GM18517 (cell line): ENCODE measurements around the gene ENGASE.

Experiments
- ATAC-seq: cut with Tn5 transposase; IDR thresholded peaks from one replicate; pipeline ENCODE4 v1.9.1; 2021; ENCODE audit warnings: mild to moderate bottlenecking, moderate library complexity; ENCODE audit not compliant: unreplicated experiment

Gene ENGASE

DNA sequence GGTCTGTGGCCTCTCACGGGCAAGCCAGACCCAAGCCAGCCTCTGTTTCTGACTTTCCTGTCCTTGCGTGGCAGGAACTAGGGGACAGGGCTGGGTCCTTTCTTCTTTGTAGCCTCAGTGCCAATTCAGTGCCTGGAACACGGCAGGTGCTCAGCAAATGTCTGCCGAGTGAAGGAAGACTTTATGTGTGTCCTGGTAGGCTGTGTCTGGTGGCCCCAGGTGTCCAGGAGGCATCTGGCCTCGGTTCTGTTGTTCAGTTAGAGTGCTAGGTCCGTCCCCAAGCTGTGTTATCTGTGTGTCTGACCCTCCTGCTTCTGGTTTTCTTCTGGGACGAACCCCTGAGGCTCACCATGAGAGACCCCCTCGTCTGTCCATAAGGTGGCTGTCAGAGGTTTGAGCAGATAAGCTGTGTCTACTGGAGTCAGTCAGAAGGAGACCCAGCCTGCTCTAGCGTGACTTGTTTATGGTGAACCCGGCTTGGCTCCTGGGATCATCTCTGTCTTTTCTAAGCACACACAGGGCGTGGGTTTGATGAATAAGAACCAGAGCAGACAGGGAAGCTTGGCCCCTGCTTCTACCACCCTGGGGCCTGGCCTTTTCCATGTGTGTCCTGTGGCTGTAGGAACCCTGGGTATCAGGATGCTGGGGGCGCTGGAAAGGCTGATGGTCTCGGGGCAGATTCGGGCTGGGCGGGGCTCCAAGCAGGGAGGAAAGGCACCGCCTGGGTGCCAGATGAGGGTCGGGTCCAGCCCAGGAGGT, 39.3 kb downstream of the ENGASE start:
- ATAC-seq: no peak

DNA sequence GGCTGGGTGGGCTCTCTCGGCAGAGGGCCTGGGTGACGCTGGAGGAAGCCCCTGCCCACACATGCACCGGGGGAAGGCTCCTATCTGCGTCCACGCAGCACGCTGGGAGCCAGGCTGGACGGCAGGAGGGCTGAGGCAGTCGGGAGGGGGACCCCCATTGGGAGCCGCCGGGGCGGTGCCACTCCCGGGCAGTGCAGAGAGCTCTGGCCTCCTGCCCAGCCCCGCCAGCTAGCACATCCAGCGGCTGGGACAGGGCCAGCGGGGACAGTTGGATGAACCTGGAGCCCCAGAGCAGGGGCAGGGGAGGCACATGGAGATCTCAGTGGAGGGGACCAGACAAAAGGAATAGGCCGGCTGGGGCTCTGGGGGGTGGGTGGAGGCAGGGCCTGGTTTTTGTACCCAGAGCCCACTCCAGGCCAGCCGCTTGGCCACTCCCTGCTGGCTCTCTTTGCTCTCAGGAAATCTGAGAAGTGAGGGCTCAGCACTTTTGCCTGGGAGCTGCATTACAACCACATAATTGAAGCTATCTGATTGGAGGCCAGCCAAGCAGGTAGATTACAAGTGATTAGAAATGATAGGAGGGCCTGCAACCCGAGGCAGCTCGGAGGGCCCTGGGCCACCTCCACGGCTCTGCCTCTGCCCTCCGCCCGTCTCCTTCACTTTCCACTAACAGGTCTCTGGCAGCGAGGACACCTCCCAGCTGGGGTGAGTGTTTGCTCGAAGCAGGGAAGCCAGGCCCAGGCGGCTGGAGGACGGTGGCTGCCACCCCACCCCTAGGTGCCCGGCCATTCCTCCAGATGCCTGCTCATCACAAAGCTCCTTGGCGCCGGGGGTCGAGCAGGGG, 40.1 kb downstream of the ENGASE start:
- no peak for ATAC-seq

DNA sequence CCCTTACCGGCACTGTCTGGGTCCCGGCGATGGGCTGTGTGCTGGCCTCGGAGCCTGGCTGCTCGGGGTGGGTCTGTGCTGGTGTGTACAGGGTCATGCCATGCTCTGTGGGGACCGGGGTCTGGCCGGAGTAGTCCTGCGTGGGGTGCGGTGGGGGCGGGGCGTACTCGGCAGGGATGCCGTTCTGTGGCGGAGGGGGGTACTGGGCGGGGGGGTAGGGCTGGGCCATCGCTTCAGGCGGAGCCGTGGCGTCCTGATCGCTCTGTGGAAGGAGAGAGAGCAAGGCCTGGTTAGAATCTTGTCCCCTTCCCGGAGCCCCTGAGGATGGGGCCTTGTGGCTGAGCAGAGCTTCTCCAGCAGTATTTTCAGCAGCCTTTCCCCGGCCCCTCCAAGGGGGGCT, 40.9 kb downstream of the ENGASE start:
- no peak for ATAC-seq

DNA sequence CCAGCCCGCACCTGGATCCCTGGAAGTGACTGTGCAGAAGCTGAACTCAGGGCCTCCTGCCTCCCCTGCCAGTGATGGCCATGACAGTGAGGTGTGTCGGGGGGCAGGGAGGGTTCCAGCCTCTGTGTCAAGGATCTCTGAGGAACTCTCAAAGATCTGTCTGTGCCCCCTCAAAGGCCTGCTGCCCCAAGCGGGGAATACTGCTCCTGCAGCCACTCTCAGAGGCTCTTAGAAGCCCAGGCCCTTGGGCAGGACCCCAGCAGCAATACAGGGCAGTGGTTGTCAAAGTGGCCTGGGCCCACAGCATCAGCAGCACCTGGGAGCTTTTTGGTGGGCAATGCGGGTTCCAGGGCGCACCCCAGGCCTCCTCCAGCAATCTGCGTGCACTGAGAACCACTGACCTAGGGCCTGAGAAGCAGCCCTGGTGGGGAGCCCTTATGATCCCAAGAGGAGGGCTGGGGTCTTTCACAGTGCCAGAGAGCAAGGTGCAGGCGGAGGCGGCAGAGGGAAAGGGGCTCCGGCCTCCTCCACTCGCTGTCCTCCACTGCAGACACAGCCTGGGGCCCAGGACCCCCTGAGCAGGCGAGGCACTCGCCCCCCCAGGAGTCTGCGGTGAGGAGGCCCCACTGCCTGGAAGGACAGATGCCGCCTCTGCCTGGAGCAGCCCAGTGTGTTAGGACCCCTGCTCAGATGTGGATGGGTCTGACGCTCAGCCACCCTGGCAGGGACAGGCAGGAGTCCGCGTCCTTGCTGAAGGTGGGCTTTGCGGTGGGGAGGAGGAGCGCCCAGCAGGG, 42.1 kb downstream of the ENGASE start:
- no peak for ATAC-seq

DNA sequence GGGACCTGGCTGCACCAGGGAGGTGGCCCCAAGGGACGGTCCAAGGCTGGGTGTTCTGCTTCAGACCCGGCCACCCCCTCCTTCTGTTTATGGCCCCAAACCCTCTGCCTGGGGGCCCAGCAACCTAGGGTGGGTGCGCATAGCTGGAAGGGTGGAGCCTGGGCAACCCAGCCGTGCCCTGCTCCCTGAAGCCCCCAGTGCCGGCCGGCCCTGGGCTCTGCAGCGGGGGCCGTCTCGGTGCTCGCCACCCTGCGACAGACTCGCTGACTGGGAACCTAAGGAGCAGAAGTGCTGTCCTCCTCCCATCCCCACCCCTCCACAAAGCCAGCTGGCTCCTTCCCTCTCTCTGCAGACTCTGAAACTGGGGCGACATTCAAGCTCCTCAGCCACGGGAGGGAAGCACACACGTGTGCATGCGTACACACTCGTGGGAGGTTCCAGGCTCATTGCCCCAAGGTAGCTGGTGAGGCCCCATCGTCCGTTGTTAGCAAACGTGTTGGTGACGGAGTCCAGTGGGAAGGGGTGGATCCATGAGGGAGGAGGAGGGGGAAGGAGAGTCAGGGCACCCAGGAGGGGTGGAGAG, 43.4 kb downstream of the ENGASE start:
- ATAC-seq: no peak

DNA sequence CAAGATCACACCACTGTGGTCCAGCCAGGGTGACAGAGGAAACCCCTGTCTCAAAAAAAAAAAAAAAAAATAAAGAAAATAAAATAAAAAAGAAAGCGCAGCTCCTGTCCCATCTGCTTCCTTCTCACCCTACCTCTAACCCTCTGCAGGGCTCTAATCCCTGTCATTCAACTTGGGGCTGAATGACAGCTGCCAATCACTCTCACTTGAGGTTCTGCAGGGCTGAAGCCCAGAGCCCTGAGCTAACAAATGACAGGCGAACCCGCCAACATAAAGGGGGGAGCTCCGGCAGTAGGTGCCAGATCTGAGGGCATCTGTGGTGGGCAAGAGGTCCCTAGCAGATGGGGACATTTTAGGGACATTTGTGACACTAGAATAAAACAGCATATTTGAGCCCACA, 44.3 kb downstream of the ENGASE start:
- no peak for ATAC-seq

DNA sequence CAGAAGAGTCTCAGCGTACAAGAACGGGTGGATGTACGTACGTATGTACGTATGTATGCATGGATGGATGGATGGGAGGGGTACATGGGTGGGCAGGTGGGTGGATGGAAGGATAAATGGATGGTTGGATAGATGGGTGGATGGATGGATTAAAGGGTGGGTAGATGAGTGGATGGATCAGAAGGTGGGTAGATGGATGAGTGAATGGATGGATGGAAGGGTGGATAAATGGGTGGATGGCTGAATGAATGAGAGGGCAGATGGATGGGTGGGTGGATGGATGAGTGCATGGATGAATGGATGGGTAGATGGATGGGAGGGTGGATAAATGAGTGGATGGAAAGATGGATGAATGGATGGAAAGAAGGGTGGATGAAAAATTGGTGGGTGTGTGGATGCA, 45.6 kb downstream of the ENGASE start:
- ATAC-seq: no peak

DNA sequence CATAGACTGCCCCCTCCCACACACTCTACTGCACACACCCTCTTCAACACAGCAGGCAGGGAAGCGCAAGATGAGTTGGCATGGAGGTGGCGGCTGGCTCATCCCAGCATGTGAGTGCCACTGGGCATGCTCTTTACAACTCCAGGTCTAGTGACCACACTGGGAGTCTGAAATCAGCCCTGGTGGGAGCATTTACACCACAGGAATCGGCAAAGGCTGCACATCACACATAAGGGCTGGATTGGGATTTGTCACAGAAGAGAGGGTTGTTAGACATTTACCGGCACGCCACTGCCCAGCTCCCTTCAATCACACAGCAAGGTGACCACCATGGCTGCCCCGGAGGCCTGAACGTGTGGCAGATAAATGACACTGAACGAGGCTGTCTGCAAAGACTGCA, 49.4 kb downstream of the ENGASE start:
- ATAC-seq: no peak

DNA sequence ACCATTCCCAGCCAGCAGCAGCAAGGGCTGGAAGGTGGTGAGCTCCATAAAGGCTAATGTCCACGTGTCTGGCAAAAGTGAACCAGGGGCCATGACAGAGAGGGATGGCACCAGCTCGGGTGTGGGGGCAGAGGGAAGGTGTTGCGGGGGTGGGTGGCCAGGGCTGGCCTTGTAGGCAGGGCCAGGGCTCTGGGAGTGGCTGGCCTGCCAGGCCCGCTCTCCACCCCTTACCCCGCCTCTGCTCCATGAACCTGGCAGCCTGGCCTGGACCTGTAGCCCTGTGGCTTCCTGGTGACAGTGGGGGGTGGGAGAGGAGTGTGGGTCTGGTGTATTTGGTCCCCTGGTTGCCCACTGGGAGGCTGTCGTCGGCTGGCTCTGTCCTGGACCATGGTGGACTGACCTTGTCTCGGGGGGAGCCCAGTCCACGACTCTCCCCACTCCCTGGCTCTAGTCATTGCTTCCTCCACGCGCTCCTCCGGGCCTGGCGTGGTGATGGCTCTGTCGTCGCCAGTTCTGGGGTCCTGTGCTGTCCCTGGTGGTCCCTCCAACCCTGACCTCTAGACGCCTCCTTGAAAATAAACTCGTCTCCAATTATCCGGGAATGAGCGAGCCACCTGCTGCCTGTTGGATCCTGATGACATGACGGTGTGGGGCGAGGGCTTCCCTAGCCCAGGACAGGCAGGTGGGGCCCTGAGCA, 50.0 kb downstream of the ENGASE start:
- ATAC-seq: no peak

DNA sequence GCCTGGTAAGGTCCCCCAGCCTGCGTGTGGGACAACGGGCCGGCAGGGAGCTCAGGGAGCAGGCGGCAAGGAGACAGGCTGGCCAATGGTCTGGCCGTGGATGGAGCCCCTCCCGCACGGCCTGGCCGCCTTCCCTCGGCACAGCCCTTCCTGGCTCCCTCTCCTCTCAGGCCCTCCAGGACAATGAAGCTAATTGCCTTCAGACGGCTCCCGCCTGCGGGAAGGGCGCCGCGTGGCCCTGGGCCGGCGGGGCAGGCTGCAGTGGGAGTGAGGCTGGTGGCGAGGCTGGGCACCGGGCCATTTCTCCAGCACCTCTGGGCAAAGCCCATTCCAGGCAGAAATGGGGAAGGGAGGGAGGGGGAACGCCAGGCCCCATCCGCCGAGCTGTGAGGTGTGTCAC, 50.9 kb downstream of the ENGASE start:
- ATAC-seq: no peak

DNA sequence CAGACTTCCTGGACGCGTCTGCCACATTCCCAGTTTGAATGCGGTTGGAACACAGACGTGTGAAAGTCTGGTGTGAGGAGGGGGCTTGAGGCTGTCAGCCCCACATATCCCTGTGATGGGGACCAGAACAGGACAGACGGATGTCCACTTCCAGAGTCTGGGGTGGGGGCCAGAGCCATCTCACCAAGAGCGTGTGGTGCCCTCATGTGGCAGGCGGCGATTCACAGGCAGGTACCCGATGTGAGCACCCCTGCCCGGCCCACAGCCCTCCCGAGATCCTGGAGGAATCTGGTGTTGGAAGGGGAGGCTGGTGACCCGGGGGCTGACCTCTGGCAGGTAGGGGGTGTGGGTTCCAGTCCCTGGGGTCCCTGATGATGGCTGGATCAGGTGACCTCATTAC, 51.5 kb downstream of the ENGASE start:
- no peak for ATAC-seq

DNA sequence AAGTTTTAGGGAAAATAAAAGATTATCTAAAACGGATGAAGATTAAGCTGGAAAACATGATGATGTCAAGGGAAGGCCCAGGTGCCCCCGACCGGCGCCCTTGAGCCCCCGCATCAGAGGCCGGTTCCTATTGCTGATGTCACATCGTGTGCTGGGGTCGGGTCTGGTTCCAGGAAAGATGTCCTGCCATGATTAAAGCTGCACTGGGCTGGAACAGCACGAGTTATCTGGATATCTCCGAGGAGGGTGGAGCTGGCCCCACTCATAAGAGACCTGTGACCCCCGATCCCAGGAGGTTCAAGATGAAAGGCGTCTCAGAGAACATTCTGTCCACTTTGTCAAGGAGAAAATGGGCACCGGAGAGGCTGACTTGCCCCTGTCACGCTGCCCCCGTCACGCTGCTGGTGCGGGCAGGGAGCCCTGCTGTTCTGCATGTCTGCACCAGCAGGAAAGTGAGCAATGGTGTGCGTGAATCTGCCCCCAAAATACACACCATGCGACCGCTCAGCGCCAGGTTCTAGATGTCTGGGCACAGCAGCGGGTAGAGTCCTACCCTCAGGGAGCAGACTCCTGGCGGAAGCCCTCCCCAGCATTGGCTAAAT, 53.0 kb downstream of the ENGASE start:
- no peak for ATAC-seq

DNA sequence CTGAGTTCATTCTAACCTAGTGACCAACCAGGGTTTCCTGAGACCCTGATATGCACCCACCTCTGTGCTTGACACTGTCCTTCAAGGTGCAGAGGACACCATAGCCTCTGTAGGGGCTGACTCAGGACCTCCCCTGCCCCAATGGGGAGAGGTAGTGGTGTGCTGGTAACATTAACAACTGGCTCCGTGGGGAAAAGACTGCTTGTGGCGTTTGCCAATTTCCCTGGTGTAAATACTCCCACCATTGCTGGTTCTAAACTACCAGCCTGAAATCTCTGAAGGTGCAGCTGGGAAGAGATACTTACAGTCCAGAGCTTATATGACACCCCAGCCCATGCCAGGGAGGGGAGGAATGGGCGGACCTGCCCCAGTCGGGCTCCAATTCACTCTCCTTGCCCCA, 54.9 kb downstream of the ENGASE start:
- ATAC-seq: no peak

DNA sequence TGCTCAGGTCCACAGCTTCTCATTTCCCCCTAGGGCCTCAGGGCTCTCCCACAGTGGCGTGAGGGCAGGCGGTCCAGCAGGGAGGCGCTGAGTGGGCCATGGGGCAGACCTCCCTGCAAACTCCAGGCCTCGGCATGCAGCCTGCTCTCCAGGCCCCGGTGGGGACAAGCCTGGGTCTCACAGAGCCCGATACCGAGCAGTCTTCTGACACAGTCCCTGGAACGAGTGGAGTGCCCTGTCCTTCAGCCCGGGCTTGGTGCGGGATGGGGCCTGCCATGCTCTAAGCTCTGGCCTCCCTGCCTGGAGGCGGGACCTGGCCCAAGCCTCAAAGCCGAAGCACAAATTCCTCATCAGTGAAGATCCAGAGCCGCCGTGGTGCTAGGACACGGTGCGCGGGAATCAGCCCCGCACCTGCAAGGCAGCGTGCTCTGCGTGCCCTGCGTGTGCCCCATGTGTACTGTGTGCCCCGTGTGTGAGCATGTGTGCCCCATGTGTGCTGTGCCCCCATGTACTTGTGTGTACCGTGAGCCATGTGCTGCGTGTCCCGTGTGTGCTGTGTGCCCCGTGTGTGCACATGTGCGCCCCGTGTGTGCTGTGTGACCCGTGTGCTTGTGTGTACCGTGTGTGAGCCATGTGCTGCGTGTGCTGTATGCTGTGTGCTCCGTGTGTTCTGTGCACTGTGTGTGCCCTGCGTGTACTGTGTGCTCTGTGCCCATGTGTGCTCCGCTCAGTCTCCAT, 56.1 kb downstream of the ENGASE start:
- ATAC-seq: no peak

DNA sequence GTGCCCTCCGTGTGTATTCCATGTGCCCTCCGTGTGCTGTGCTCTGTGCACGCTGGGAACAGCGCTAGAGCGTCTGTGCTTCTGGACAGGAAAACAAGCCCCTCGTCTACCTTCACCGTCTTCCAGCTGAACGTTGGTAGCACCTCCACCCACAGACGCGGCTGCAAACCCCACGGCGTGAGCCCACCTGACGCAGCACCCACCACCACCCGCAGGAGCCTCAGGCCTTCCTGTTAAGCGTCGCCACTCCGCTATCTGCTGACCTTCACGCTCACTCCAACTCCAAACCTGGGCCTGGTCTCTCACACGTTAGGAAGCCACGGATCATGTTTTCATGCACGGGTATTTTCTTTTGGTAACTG, 56.6 kb downstream of the ENGASE start:
- ATAC-seq: no peak

DNA sequence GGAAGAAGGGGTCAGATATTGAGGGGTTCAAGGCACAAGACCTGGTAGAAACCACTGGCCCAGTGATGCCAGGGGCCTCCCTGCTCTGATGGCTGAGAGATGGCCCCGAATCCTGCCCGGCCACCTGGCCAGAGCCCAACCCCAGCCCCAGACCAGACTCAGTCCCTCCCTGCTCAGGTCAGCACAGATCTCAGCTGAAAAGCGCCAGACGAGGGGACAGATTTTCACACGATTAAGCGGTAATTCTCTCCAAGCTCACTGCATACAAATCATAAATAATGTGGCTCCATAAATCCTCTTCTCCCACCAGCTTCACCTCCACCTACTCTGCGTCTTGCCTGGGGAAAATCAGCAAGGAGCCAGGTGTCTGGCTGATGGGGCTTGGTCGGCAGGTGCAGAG, 57.1 kb downstream of the ENGASE start:
- ATAC-seq: no peak

DNA sequence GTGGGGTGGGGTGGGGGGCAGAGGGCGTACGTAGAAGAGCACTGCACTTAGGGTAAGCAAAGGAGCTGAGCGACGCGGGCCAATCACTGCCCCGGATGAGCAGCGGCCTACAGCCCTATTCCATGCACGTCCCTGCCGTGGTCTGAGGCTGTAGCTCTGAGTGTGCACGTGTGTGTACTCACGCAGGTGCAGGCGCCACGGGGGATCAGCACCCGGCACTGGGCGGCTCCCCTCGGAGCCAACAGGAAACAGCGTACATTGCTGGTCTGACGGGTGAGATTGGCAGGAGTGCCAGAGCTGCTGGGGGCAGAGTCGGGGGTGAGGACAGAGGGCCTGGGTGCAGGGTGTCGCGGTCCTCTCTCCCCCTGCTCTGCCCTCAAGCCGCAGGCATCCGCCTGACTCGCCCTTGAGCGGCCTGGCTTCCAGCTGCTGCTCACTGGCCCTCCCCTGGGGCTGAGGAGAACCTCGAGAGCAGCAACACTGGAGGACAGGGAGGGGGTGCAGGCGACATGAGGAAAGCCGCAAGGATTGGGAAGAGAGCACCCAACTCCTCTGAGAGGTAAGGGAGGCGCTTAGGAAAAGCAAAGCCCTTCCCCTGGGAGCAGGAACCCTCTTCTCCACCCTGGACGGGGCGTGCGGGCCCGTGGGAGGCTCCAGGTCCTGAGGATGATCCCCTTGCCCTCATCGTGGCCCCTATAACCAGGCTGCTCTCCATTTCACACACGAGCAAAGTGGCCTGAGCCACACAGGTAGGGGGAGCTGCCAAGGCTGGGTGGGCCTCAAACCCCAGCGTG, 57.8 kb downstream of the ENGASE start:
- no peak for ATAC-seq

DNA sequence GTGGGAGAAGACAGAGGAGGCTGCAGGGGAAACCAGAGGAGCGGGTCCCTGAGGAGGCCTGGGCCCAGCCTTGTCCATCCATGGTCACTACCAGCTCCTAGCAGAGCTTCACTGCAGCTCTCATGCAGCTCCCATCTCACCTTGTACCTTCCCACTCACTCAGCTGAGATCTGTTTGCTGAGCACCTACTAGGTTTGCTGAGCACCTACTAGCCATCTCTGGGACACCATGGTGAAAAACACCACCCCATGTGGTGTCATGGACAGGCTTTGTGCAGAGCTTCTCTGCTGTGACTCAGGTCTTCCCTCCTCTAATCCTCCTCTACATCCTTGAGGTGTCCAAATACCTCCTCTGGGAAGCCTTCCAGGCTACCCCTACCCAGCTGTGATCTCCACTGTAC, 58.6 kb downstream of the ENGASE start:
- ATAC-seq: no peak

DNA sequence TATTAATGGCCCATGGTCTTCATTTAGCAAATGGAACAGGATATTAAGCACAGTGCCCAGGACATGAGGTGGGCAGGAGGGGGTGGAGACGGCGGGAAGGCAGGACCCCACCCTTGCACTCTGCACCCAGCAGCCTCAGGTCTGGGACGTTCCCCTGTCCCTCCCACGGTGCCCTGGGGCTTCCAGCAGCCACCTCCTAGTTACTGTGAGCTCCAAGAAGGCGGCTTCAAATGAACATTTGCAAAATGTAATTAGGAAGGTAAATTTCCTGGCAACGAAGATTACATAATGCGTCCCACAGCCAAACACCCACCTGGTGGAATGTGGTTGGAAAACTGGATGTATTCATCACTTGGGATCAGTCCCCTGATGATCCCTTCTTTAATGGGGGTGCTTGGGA, 59.4 kb downstream of the ENGASE start:
- no peak for ATAC-seq
